Trophoblast cell (in vitro differentiated cells and primary cell): ENCODE measurements around the gene FAM111A.

Experiments used
- DNase-seq, 2 donors: peaks; one replicate each; pipeline ENCODE4 v3.0.0-alpha.2; 2016
- H2AFZ ChIP-seq: 2 replicates; pipeline ENCODE4 v1.6.1; 2013; ENCODE audit warnings: low read length, moderate library complexity, mild to moderate bottlenecking; ENCODE audit not compliant: insufficient read depth, poor library complexity
- H2AK5ac ChIP-seq: 2 replicates; pipeline ENCODE4 v1.6.1; 2013; ENCODE audit warnings: mild to moderate bottlenecking, low read length
- H2BK120ac ChIP-seq: 2 replicates; pipeline ENCODE4 v1.6.1; 2013; ENCODE audit warnings: low read length, mild to moderate bottlenecking, moderate library complexity; ENCODE audit not compliant: insufficient read depth, poor library complexity
- H2BK12ac ChIP-seq: 2 replicates; pipeline ENCODE4 v1.6.1; 2013; ENCODE audit warnings: mild to moderate bottlenecking, low read length, moderate library complexity
- H2BK5ac ChIP-seq: 2 replicates; pipeline ENCODE4 v1.6.1; 2013; ENCODE audit warnings: low read length, low read depth, moderate library complexity, mild to moderate bottlenecking; ENCODE audit not compliant: poor library complexity
- H3K14ac ChIP-seq: 2 replicates; pipeline ENCODE4 v1.6.1; 2013; ENCODE audit warnings: mild to moderate bottlenecking, low read length
- H3K18ac ChIP-seq: 2 replicates; pipeline ENCODE4 v1.6.1; 2013; ENCODE audit warnings: mild to moderate bottlenecking, low read length
- H3K23ac ChIP-seq: 2 replicates; pipeline ENCODE4 v1.6.1; 2013; ENCODE audit warnings: low read length
- H3K27ac ChIP-seq: 2 replicates; pipeline ENCODE4 v1.5.1; 2013; ENCODE audit warnings: low read depth, mild to moderate bottlenecking, inconsistent platforms, low read length, moderate library complexity
- H3K27me3 ChIP-seq: 2 replicates; pipeline ENCODE4 v1.6.1; 2013; ENCODE audit warnings: inconsistent platforms, mild to moderate bottlenecking, low read length, moderate library complexity; ENCODE audit not compliant: insufficient read depth
- H3K36me3 ChIP-seq, 2 experiments: 1 replicate in 1 of 2; 2 replicates in 1 of 2; pipeline ENCODE4 v1.6.1; 2013; ENCODE audit warnings: low read length in 2 of 2, mild to moderate bottlenecking in 2 of 2, moderate library complexity in 1 of 2; ENCODE audit not compliant: insufficient read depth in 2 of 2, control insufficient read depth in 1 of 2
- H3K4ac ChIP-seq: 2 replicates; pipeline ENCODE4 v1.6.1; 2013; ENCODE audit warnings: low read depth, mild to moderate bottlenecking, low read length, moderate library complexity
- H3K4me1 ChIP-seq, 2 experiments: 1 replicate in 1 of 2; 2 replicates in 1 of 2; pipeline ENCODE4 v1.6.1; 2013; ENCODE audit warnings: low read length in 2 of 2, mild to moderate bottlenecking in 2 of 2, moderate library complexity in 1 of 2; ENCODE audit not compliant: insufficient read depth in 2 of 2, control insufficient read depth in 1 of 2
- H3K4me2 ChIP-seq: 2 replicates; pipeline ENCODE4 v1.6.1; 2013; ENCODE audit warnings: inconsistent platforms, mild to moderate bottlenecking, low read length, moderate library complexity
- H3K4me3 ChIP-seq: 2 replicates; pipeline ENCODE4 v1.5.1; 2013; ENCODE audit warnings: mild to moderate bottlenecking, low read depth, low read length, inconsistent platforms
- H3K79me1 ChIP-seq: one replicate; pipeline ENCODE4 v1.6.1; 2013; ENCODE audit warnings: low read length
- H3K79me2 ChIP-seq: 2 replicates; pipeline ENCODE4 v1.6.1; 2013; ENCODE audit warnings: low read length, mild to moderate bottlenecking; ENCODE audit not compliant: control insufficient read depth, insufficient read depth, poor library complexity
- H3K9ac ChIP-seq: 2 replicates; pipeline ENCODE4 v1.6.1; 2013; ENCODE audit warnings: mild to moderate bottlenecking, low read length
- H3K9me3 ChIP-seq: 2 replicates; pipeline ENCODE4 v1.6.1; 2013; ENCODE audit warnings: low read depth, mild to moderate bottlenecking, control low read depth, inconsistent platforms, low read length; ENCODE audit not compliant: insufficient read depth
- H4K12ac ChIP-seq: 2 replicates; pipeline ENCODE4 v1.6.1; 2013; ENCODE audit warnings: low read depth, mild to moderate bottlenecking, low read length, moderate library complexity
- H4K8ac ChIP-seq: 2 replicates; pipeline ENCODE4 v1.6.1; 2013; ENCODE audit warnings: low read depth, mild to moderate bottlenecking, low read length, moderate library complexity
- H4K91ac ChIP-seq: one replicate; pipeline ENCODE4 v1.6.1; 2013; ENCODE audit warnings: low read depth, mild to moderate bottlenecking, low read length, moderate library complexity
- WGBS: extraction: QIAGEN DNeasy Blood & Tissue Kit; methylation state at CpG from one replicate; pipeline ENCODE4 v1.1.7; 2013; ENCODE audit warnings: missing lambda C conversion rate; ENCODE audit not compliant: insufficient read length, insufficient coverage; ENCODE audit errors: extremely low coverage; 5-methylcytosine and 5-hydroxymethylcytosine counted together

Gene FAM111A

DNA sequence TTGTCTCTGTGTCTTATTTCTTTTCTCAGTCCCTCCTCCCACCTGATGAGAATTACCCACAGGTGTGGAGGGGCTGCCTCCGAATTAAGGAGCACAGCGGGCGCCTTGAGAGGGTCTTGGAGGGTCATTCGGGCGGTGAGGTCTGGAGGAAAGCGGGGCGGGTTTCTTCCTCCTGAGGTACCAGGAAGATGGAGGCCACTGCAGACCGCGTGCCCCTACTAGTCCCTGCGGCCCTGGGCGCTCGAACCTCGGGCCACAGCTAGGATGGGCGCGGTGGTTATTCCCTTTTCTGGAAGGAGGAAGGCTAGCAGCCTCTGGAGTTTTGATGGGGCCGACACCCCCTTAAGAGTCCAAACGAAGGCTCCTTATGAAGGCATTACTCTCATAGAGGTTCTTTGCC, 5.5 kb upstream of the FAM111A start:
- H3K4ac ChIP-seq: no peak overlapping the region
- no peak overlapping the region for H3K27ac ChIP-seq
- no peak overlapping the region for H3K9ac ChIP-seq
- H3K18ac ChIP-seq: no peak overlapping the region
- no peak overlapping the region for H4K91ac ChIP-seq
- no peaks in the 10 kb centered on the region for H3K9me3 ChIP-seq
- H3K79me2 ChIP-seq: no peaks in the 10 kb centered on the region
- H2BK12ac ChIP-seq: no peak overlapping the region
- no peak overlapping the region for H2BK120ac ChIP-seq
- H2AFZ ChIP-seq: no peak overlapping the region
- no peak overlapping the region for H4K12ac ChIP-seq
- no CpG with 5 or more reads among the region's 17 CpGs for WGBS
- no peaks in the 10 kb centered on the region for H3K79me1 ChIP-seq
- no peak overlapping the region for H3K4me3 ChIP-seq
- H3K36me3 ChIP-seq: no peaks in the 10 kb centered on the region
- no peak overlapping the region for H3K14ac ChIP-seq
- H3K4me2 ChIP-seq: no peak overlapping the region
- no peak overlapping the region for H3K23ac ChIP-seq
- DNase-seq: no peak
- no peak overlapping the region for H2BK5ac ChIP-seq
- no peaks in the 10 kb centered on the region for H3K27me3 ChIP-seq
- no peak overlapping the region for H4K8ac ChIP-seq
- no peaks in the 10 kb centered on the region for H3K4me1 ChIP-seq
- H2AK5ac ChIP-seq: no peak overlapping the region

DNA sequence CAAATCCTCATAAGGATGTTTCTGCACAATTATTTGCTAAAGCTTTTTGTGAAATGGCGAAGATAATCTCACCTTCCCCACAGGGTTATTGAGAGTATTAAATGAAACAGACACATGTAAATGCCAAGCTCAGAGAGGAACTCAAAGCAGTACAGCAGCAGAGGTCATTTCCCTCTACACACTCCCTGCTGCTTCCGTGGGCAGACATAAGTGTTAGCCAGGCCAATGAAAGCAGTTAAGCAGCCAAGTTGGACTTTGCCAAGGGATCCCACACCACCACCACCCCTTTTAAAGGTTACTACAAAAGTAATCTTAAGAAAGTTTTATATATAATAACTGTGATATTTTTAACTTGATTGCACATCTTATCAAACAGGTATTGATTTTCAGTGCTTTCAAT, 4.0 kb upstream of the FAM111A start:
- no peak for DNase-seq
- no peaks in the 10 kb centered on the region for H3K79me2 ChIP-seq
- no peak overlapping the region for H3K4me3 ChIP-seq
- H4K12ac ChIP-seq: no peak overlapping the region
- no peak overlapping the region for H3K27ac ChIP-seq
- no peak overlapping the region for H2AK5ac ChIP-seq
- no peak overlapping the region for H4K8ac ChIP-seq
- H3K4ac ChIP-seq: no peak overlapping the region
- H2AFZ ChIP-seq: no peak overlapping the region
- H3K79me1 ChIP-seq: peaks cover 3% of the 10 kb centered on the region
- H2BK12ac ChIP-seq: no peak overlapping the region
- no peaks in the 10 kb centered on the region for H3K36me3 ChIP-seq
- no peak overlapping the region for H4K91ac ChIP-seq
- no peak overlapping the region for H3K14ac ChIP-seq
- H2BK120ac ChIP-seq: no peak overlapping the region
- H3K4me1 ChIP-seq: no peaks in the 10 kb centered on the region
- no peak overlapping the region for H3K23ac ChIP-seq
- H3K18ac ChIP-seq: no peak overlapping the region
- H3K9ac ChIP-seq: no peak overlapping the region
- H3K27me3 ChIP-seq: no peaks in the 10 kb centered on the region
- no peak overlapping the region for H3K4me2 ChIP-seq
- no peak overlapping the region for H2BK5ac ChIP-seq
- no CpG with 5 or more reads among the region's 2 CpGs for WGBS
- no peaks in the 10 kb centered on the region for H3K9me3 ChIP-seq

- Histone ChIP-seq H3K14ac (no peak overlapping the region), H2AK5ac (no peak overlapping the region), H2BK5ac (no peak overlapping the region), H3K4ac (no peak overlapping the region), H3K79me1 (peaks cover 6% of the 10 kb centered on the region), H3K27ac (no peak overlapping the region), H3K9me3 (no peaks in the 10 kb centered on the region), H3K23ac (no peak overlapping the region), H4K91ac (no peak overlapping the region), H3K4me2 (no peak overlapping the region), H3K4me1 (peaks cover 6 to 7% of the 10 kb centered on the region in 2 experiments), H3K36me3 (no peaks in the 10 kb centered on the region), H2BK120ac (no peak overlapping the region), H3K9ac (no peak overlapping the region), H2AFZ (no peak overlapping the region), H4K8ac (no peak overlapping the region), H3K4me3 (no peak overlapping the region), H3K27me3 (no peaks in the 10 kb centered on the region), H3K18ac (no peak overlapping the region), H3K79me2 (no peaks in the 10 kb centered on the region), H2BK12ac (no peak overlapping the region), H4K12ac (no peak overlapping the region)
- no peak for DNase-seq
- no CpG with 5 or more reads among the region's 4 CpGs for WGBS
Measured at GRCh38 chr11:59141191-59141590, 1.5 kb upstream of the FAM111A start.

GRCh38 chr11:59141673-59142460, 789 bp upstream of the FAM111A start:
- H3K9ac ChIP-seq: peak overlapping the region; percentile 17
- H3K27me3 ChIP-seq: no peaks in the 10 kb centered on the region
- no peak overlapping the region for H4K12ac ChIP-seq
- H3K79me2 ChIP-seq: no peaks in the 10 kb centered on the region
- no peak overlapping the region for H2BK12ac ChIP-seq
- H3K36me3 ChIP-seq: no peaks in the 10 kb centered on the region
- peaks cover 6 to 7% of the 10 kb centered on the region in 2 experiments for H3K4me1 ChIP-seq
- H3K4ac ChIP-seq: no peak overlapping the region
- no peak overlapping the region for H2BK120ac ChIP-seq
- H2AFZ ChIP-seq: peak overlapping the region; percentile 74
- H3K18ac ChIP-seq: no peak overlapping the region
- no peak overlapping the region for H3K23ac ChIP-seq
- no peak overlapping the region for H4K91ac ChIP-seq
- WGBS: no CpG with 5 or more reads among the region's 3 CpGs
- H4K8ac ChIP-seq: no peak overlapping the region
- H3K27ac ChIP-seq: no peak overlapping the region
- H2AK5ac ChIP-seq: no peak overlapping the region
- H3K4me2 ChIP-seq: peak overlapping the region; percentile 95
- H3K79me1 ChIP-seq: peaks cover 6% of the 10 kb centered on the region
- no peak overlapping the region for H3K4me3 ChIP-seq
- DNase-seq: no peak
- no peak overlapping the region for H3K14ac ChIP-seq
- no peak overlapping the region for H2BK5ac ChIP-seq
- no peaks in the 10 kb centered on the region for H3K9me3 ChIP-seq
